ENCODE results near the gene RIMBP2.

- TF ChIP-seq CTCF (IDR thresholded peaks at IDR 0.05): no peak
- TF ChIP-seq ZFX (IDR thresholded peaks at IDR 0.05; ENCODE audit: borderline replicate concordance): no peak
Observed at GRCh38 chr12:130636370-130636769, 79.7 kb downstream of the RIMBP2 start.
